Transverse colon (tissue), 4 donors: ENCODE data around the gene SLC30A5. TPM values are rescaled to one million over a fixed set of nuclear protein-coding genes. Genes with fewer than 3 reads are reported as not detected.
A peak's percentile ranks its signal among the peaks of the same experiment; 100 is the strongest.
"Not testable (repeated sequence)": the region's sequence is repeated elsewhere in the genome, so short reads cannot be mapped to it uniquely, and the experiment has no call there.

ENCODE experiments used
- DNase-seq: peaks from one replicate; pipeline ENCODE4 v3.0.0-alpha.2; 2019
- H3K27ac ChIP-seq, 4 donors: fragments of 200-600 bp; sonication (generic); 2 replicates each; pipeline ENCODE4 v1.5.1; 2016 to 2018; ENCODE audit warnings: inconsistent platforms in 4 of 4
- H3K27me3 ChIP-seq: fragments of 200-600 bp; sonication (generic); 2 replicates; pipeline ENCODE4 v1.5.1; 2017; ENCODE audit warnings: inconsistent platforms
- H3K36me3 ChIP-seq, 4 donors: fragments of 200-600 bp; sonication (generic); 2 replicates each; pipeline ENCODE4 v1.5.1; 2017 to 2019; ENCODE audit warnings: inconsistent platforms in 4 of 4
- H3K4me1 ChIP-seq, 4 donors: fragments of 200-600 bp; sonication (generic); 2 replicates each; pipeline ENCODE4 v1.5.1; 2017 to 2020; ENCODE audit warnings: inconsistent platforms in 4 of 4
- H3K4me3 ChIP-seq, 4 donors: fragments of 200-600 bp; sonication (generic); 1 replicate in 1 of 4; 2 replicates in 3 of 4; pipeline versions ENCODE4 v1.5.1 to v1.6.1; 2017 to 2019; ENCODE audit warnings: inconsistent platforms in 4 of 4
- H3K9me3 ChIP-seq, 2 donors: fragments of 200-600 bp; sonication (generic); 2 replicates each; pipeline ENCODE4 v1.5.1; 2017 to 2019; ENCODE audit warnings: inconsistent platforms in 2 of 2
- CTCF ChIP-seq, 5 experiments: fragments of 200-600 bp in 3 of 5; fragments of 450-650 bp in 2 of 5; sonication (generic) in 3 of 5; IDR thresholded peaks; 1 replicate in 2 of 5; 2 replicates in 3 of 5; pipeline ENCODE4 v1.5.1; 2016 to 2017; ENCODE audit warnings: antibody characterized with exemption in 5 of 5, inconsistent platforms in 3 of 5, mild to moderate bottlenecking in 2 of 5, moderate library complexity in 1 of 5
- EP300 ChIP-seq: sonication (generic); formaldehyde crosslinking; IDR thresholded peaks from one replicate; pipeline ENCODE4 v1.6.1; 2017; ENCODE audit warnings: antibody characterized with exemption, low read depth
- POLR2A ChIP-seq: fragments of 450-650 bp; IDR thresholded peaks from one replicate; pipeline ENCODE4 v1.6.1; 2016; ENCODE audit warnings: antibody characterized with exemption, mild to moderate bottlenecking, moderate library complexity
- POLR2AphosphoS5 ChIP-seq, 3 donors: sonication (generic); formaldehyde crosslinking; IDR thresholded peaks; one replicate each; pipeline ENCODE4 v1.6.1; 2016; ENCODE audit warnings: antibody characterized with exemption in 3 of 3
- WGBS, 2 donors: methylation state at CpG; one replicate each; pipeline ENCODE4 v1.1.5; 2018; ENCODE audit warnings: low coverage in 1 of 2; 5-methylcytosine and 5-hydroxymethylcytosine counted together
- in situ Hi-C, 4 donors: fragments of 200-750 bp; cut with MboI; loops; one replicate each; pipeline versions ENCODE4 v1.15.0 to v1.15.1; 2017; ENCODE audit warnings: low sequenced_read_pairs in 3 of 4, low pct_ligation_motif_present in 1 of 4, low pct_unique_long_range_greater_than_20kb in 1 of 4
- intact Hi-C: fragments of 100-400 bp; cut with DNase I; formaldehyde crosslinking; loops from one replicate; pipeline ENCODE4 v1.15.1; 2023; ENCODE audit warnings: low total_unique reads
- total RNA-seq, 4 donors: library from RNA; depleted of rRNA; stranded (reverse); fragments of >200 nt; gene quantifications; one replicate each; pipeline ENCODE4 v1.1.0, GENCODE V29; 2016

The SLC30A5 gene
- total RNA-seq, 4 donors from 2014 or later = 22.3 to 69.9 (median 41.9) TPM

- H3K9me3 ChIP-seq = no peaks in the 10 kb centered on the region
- in situ Hi-C loops (loop anchor here in 2 of 4 donors (25.0 kb wide), 1 partner anchor 254 kb away; the partner anchor contains the start of gene CCDC125 (in 2 of the 2)), intact Hi-C loops (no loop called here)
- H3K27me3 ChIP-seq = no peaks in the 10 kb centered on the region
- no peak overlapping the region for H3K27ac ChIP-seq
- peak in 4 of 5 experiments; percentile 40 to 59 (median 48) for TF ChIP-seq CTCF (IDR thresholded peaks at IDR 0.05)
- no peak for TF ChIP-seq POLR2AphosphoS5 (IDR thresholded peaks at IDR 0.05)
- DNase-seq = peak; percentile 66
- H3K4me3 ChIP-seq = no peak overlapping the region
- H3K4me1 ChIP-seq = peaks cover 0 to 3% (median 0%) of the 10 kb centered on the region in 4 donors
- H3K36me3 ChIP-seq = no peaks in the 10 kb centered on the region
Observed at GRCh38 chr5:69083412-69083811, 10.4 kb upstream of the SLC30A5 start.

- H3K4me3 ChIP-seq = no peak overlapping the region
- in situ Hi-C loops = loop anchor here in 2 of 4 donors (25.0 kb wide), 1 partner anchor 253 kb away; the partner anchor contains the start of gene CCDC125 (in 2 of the 2)
- H3K4me1 ChIP-seq = no peaks in the 10 kb centered on the region
- no peaks in the 10 kb centered on the region for H3K27me3 ChIP-seq
- no peak for DNase-seq
- intact Hi-C loops = no loop called here
- WGBS, 2 donors = 50 to 59% methylated on average over 3 of the region's 3 CpGs
- no peak overlapping the region for H3K27ac ChIP-seq
- no peak for TF ChIP-seq EP300
- no peak for TF ChIP-seq CTCF (IDR thresholded peaks at IDR 0.05)
- TF ChIP-seq POLR2A = no peak
- no peak for TF ChIP-seq POLR2AphosphoS5 (IDR thresholded peaks at IDR 0.05)
- no peaks in the 10 kb centered on the region for H3K9me3 ChIP-seq
- no peaks in the 10 kb centered on the region for H3K36me3 ChIP-seq
Observed at GRCh38 chr5:69084195-69084594, 9.6 kb upstream of the SLC30A5 start.

GRCh38 chr5:69084903-69085302 is 8.9 kb upstream of the SLC30A5 start:
- Histone ChIP-seq H3K36me3 (no peaks in the 10 kb centered on the region), H3K27me3 (no peaks in the 10 kb centered on the region), H3K4me3 (no peak overlapping the region), H3K9me3 (no peaks in the 10 kb centered on the region), H3K27ac (no peak overlapping the region), H3K4me1 (no peaks in the 10 kb centered on the region)
- TF ChIP-seq POLR2AphosphoS5 (IDR thresholded peaks at IDR 0.05) = no peak
- in situ Hi-C loops (loop anchor here in 2 of 4 donors (25.0 kb wide), 1 partner anchor 252 kb away; the partner anchor contains the start of gene CCDC125 (in 2 of the 2)), intact Hi-C loops (no loop called here)
- no peak for DNase-seq
- WGBS, 2 donors = 84 to 100% methylated on average over 1 to 2 of the region's 2 CpGs

GRCh38 chr5:69086206-69086605 is 7.6 kb upstream of the SLC30A5 start:
- intact Hi-C loops (no loop called here), in situ Hi-C loops (loop anchor here in 2 of 4 donors (25.0 kb wide), 1 partner anchor 251 kb away; the partner anchor contains the start of gene CCDC125 (in 2 of the 2))
- Histone ChIP-seq H3K9me3 (no peaks in the 10 kb centered on the region), H3K4me1 (no peaks in the 10 kb centered on the region), H3K36me3 (no peaks in the 10 kb centered on the region), H3K4me3 (no peak overlapping the region), H3K27me3 (no peaks in the 10 kb centered on the region), H3K27ac (no peak overlapping the region)
- TF ChIP-seq CTCF (IDR thresholded peaks at IDR 0.05) (no peak), EP300 (no peak), POLR2AphosphoS5 (IDR thresholded peaks at IDR 0.05) (no peak), POLR2A (no peak)
- WGBS, 2 donors = 89% methylated on average over 5 of the region's 5 CpGs; no CpG with 5 or more reads in 1 of the 2 donors
- DNase-seq = no peak

- H3K27me3 ChIP-seq, H3K9me3 ChIP-seq, H3K36me3 ChIP-seq, H3K4me3 ChIP-seq, H3K4me1 ChIP-seq, DNase-seq, H3K27ac ChIP-seq, intact Hi-C loops: not testable (repeated sequence)
- 87 to 92% methylated on average over 4 to 7 of the region's 7 CpGs for WGBS, 2 donors
- in situ Hi-C loops = loop anchor here in 2 of 4 donors (25.0 kb wide), 1 partner anchor 249 kb away; the partner anchor contains the start of gene CCDC125 (in 2 of the 2)
Observed at GRCh38 chr5:69088006-69088405, 5.8 kb upstream of the SLC30A5 start.
